VCaP (cell line): ENCODE data around the gene RBBP8NL.

Experiments used
- H3K27ac ChIP-seq: fragments of 450-650 bp; 2 replicates; pipeline ENCODE4 v1.5.1; 2017
- CTCF ChIP-seq: fragments of 450-650 bp; conservative IDR thresholded peaks from 2 replicates; pipeline ENCODE4 v1.5.1; 2017; ENCODE audit warnings: mild to moderate bottlenecking, moderate library complexity

RBBP8NL gene

DNA sequence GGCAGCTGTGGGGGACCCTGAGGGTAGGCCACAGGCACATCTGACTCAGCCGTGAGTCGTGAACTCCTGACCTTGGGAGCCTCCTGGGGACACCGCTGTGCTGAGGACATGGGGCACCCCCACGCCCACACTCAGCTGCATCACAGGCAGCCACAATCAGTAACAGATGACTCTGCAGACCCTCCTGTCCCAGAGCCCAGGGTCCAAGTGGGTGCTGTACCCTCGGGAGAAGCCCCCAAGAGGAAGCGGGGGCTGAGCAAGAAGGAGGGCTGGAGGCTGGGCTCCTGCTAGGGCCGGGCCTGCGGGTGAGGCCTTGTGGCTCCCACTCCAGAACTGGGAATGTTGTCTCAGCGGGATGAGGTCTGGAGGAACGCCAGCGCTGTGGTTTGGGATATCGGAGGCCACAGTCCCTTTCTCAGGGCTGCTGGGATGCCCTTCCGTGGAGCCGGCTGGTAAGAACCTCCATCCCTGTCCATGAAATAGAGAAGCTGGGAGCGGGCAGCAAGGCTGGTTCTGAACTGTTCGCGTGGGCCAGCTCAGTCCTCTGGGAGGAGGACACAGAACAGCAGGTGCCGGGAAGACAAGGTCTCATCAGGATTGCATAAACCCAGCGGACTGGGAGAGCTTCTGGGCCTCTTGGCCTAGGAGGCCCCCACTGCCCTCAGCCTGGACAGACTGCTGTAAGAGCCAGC lies 57.1 kb downstream of the RBBP8NL start:
- no peak for TF ChIP-seq CTCF

DNA sequence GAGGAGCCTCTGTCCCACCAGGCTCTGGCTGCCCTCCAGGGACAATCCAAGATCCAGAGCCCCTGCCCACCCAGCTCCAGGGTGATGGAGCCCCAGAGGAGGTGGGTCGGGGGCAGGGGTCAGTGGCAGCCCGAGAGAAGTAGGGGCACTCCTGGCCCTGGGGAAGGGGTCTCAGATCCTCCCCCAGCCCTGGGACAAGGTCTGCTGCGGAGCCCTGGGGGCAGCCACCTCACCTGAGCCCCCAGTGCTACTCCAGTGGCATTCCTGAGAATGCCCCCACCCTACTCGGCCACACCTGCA lies 57.6 kb downstream of the RBBP8NL start:
- H3K27ac ChIP-seq: no peak overlapping the region
- no peak for TF ChIP-seq CTCF

More for the DNA sequence above, 57.1 kb downstream of the RBBP8NL start:
- no peak overlapping the region for H3K27ac ChIP-seq

DNA sequence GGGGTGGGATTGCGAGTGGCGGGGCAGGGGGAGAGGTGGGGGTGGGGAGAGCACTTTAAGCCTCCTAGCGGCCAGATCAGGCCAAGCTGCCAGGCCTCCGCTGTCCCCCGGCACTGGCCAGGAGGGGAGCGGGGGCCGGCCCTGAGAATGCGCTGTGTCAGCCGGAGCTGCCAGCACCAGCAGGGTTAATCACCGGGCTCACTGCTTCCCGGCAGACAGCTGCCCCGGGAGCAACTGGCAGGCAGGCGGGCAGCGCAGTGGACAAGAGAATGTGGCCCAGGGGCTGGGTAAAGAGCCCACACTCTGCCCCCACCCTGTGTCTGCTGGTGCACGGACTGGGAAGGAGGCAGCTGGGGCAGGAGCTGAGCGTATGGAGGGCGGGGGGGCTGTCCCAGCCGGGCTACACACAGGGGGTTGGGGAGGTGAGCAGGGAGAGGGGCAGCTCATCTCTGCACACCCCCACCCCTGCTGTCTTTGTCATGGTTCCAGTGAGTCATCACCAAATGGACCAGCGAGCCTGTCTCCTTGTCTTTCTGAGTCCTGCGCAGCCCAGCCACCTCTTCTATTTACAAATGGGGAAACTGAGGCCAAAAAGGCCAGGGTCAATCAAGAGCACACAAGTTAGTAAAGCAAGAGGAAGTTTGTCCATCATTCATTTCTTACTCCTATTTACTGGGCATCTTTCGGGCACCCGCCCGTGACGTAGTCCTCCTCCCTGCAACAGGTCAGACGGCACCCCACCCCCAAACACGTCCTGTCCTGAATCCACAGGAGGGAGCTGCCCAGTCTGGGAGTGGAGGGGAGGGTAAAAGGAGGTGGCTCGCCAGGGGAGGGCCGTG lies 58.1 kb downstream of the RBBP8NL start:
- TF ChIP-seq CTCF: peak; percentile 63
- H3K27ac ChIP-seq: peak overlapping the region; percentile 94; the same call in 1 of the 2 replicates

GRCh38 chr20:62368392-62368975 lies 58.9 kb downstream of the RBBP8NL start:
- TF ChIP-seq CTCF: no peak
- H3K27ac ChIP-seq: peak overlapping the region; percentile 94

DNA sequence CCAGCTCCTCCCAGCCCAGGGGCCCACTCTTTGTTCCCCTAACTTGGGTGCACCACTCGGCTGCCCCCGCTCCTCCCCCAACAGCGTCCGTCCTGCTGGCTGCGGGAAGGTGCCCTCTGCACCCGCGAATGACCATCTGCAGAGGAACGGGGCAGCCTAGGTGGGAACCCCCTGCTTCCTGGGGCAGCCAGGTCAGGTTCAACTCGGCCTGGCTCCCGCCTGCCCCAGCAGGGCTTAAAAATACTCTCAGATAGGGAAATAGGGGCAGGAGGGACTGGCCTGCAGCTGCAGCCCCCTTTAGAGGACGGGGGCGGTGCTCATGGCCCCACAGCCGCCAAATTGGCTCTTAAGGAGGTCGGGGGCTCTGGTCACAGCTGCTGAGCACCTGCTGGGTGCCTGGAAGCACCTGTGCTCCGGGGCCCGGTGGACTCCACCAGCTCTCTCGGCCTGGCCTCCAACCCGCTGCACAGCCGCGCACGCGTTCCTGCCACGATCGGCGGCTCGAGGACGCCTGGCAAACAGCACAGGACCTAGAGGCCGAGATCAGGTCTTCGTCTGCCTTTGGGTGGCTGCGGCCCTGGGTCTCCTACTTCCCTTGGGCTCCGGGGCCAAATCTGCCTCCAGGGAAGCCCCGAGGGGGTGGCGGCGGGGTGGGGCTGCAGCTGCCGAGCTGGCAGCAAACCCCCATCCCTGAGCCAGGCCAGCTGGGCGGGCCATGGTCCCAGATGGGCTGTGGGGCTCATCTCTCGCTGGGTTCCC lies 59.5 kb downstream of the RBBP8NL start:
- peak overlapping the region; percentile 94 for H3K27ac ChIP-seq
- TF ChIP-seq CTCF: no peak

GRCh38 chr20:62367136-62367632 lies 60.2 kb downstream of the RBBP8NL start, which contains the start of gene LAMA5:
TSS of gene LAMA5 (minus strand) at chr20:62367312. CDS start at chr20:62367245, 67 bp downstream.
- no peak for TF ChIP-seq CTCF
- peak within 1 kb of the TSS; percentile 94 for H3K27ac ChIP-seq
